Thyroid gland (tissue), 4 donors: ENCODE measurements around the gene RANBP10. TPM values are rescaled to one million over a fixed set of nuclear protein-coding genes. Genes with fewer than 3 reads are reported as not detected.

Experiments used
- DNase-seq, 2 donors: peaks; one replicate each; pipeline ENCODE4 v3.0.0-alpha.2; 2019
- H3K27ac ChIP-seq, 3 donors: fragments of 200-600 bp; sonication (generic); 1 replicate in 2 of 3; 2 replicates in 1 of 3; pipeline ENCODE4 v1.5.1; 2016 to 2019; ENCODE audit warnings: mild to moderate bottlenecking in 1 of 3, moderate library complexity in 1 of 3
- H3K27me3 ChIP-seq: fragments of 200-600 bp; sonication (generic); one replicate; pipeline ENCODE4 v1.5.1; 2019
- H3K36me3 ChIP-seq, 2 donors: fragments of 200-600 bp; sonication (generic); one replicate each; pipeline ENCODE4 v1.5.1; 2016 to 2019
- H3K4me1 ChIP-seq, 2 donors: fragments of 200-600 bp; sonication (generic); one replicate each; pipeline ENCODE4 v1.5.1; 2017 to 2019
- H3K4me3 ChIP-seq, 3 donors: fragments of 200-600 bp; sonication (generic); replicated peaks in 1 of 3; 1 replicate in 2 of 3; 2 replicates in 1 of 3; pipeline ENCODE4 v1.5.1; 2016; ENCODE audit warnings: mild to moderate bottlenecking in 1 of 3
- H3K9me3 ChIP-seq: fragments of 200-600 bp; sonication (generic); one replicate; pipeline ENCODE4 v1.5.1; 2017
- CTCF ChIP-seq, 6 experiments: fragments of 200-600 bp in 3 of 6; fragments of 450-650 bp in 3 of 6; sonication (generic) in 3 of 6; IDR thresholded peaks; one replicate each; pipeline ENCODE4 v1.5.1; 2016 to 2019; ENCODE audit warnings: antibody characterized with exemption in 6 of 6, mild to moderate bottlenecking in 2 of 6, inconsistent platforms in 1 of 6, moderate library complexity in 1 of 6
- POLR2A ChIP-seq, 2 donors: fragments of 450-650 bp; IDR thresholded peaks; one replicate each; pipeline ENCODE4 v1.6.1; 2017; ENCODE audit warnings: antibody characterized with exemption in 2 of 2, mild to moderate bottlenecking in 2 of 2, moderate library complexity in 1 of 2
- WGBS, 2 donors: methylation state at CpG; one replicate each; pipeline ENCODE4 v1.1.5; 2017; 5-methylcytosine and 5-hydroxymethylcytosine counted together
- intact Hi-C: fragments of 100-400 bp; cut with DNase I; formaldehyde crosslinking; loops from one replicate; pipeline ENCODE4 v1.15.1; 2023
- total RNA-seq, 4 donors: library from RNA; depleted of rRNA; stranded (reverse); fragments of >200 nt; gene quantifications; one replicate each; pipeline ENCODE4 v1.2.3, GENCODE V29; 2016

RANBP10 gene
- total RNA-seq, 4 donors from 2014 or later: 9.2 to 13.0 (median 11.0) TPM

- peak; percentile 8 to 13 for DNase-seq
Measured at GRCh38 chr16:67726106-67727034, 80.0 kb downstream of the RANBP10 start.

GRCh38 chr16:67723911-67724305, 82.5 kb downstream of the RANBP10 start:
- no peak for TF ChIP-seq CTCF (IDR thresholded peaks at IDR 0.05)
- TF ChIP-seq POLR2A (IDR thresholded peaks at IDR 0.05): no peak
- Histone ChIP-seq H3K4me3 (no peak overlapping the region), H3K27me3 (no peaks in the 10 kb centered on the region), H3K4me1 (peaks cover 4 to 7% of the 10 kb centered on the region in 2 donors), H3K27ac (no peak overlapping the region), H3K36me3 (peaks cover 20 to 24% of the 10 kb centered on the region in 2 donors), H3K9me3 (no peaks in the 10 kb centered on the region)
- intact Hi-C loops: no loop called here
- 91 to 96% methylated on average over 5 of the region's 5 CpGs for WGBS, 2 donors
- DNase-seq: no peak

More at GRCh38 chr16:67726106-67727034, 80.0 kb downstream of the RANBP10 start:
- no peak overlapping the region for H3K4me3 ChIP-seq
- intact Hi-C loops: no loop called here
- no peaks in the 10 kb centered on the region for H3K27me3 ChIP-seq
- no peak overlapping the region for H3K27ac ChIP-seq
- TF ChIP-seq CTCF (IDR thresholded peaks at IDR 0.05) (no peak), POLR2A (IDR thresholded peaks at IDR 0.05) (no peak)
- H3K36me3 ChIP-seq: peaks cover 37 to 43% of the 10 kb centered on the region in 2 donors
- H3K9me3 ChIP-seq: no peaks in the 10 kb centered on the region
- H3K4me1 ChIP-seq: peaks cover 0 to 7% of the 10 kb centered on the region in 2 donors
- WGBS, 2 donors: 89 to 93% methylated on average over 5 to 7 of the region's 8 CpGs

GRCh38 chr16:67723151-67723910, 83.0 kb downstream of the RANBP10 start:
- peaks cover 9 to 10% of the 10 kb centered on the region in 2 donors for H3K4me1 ChIP-seq
- H3K36me3 ChIP-seq: peaks cover 15 to 20% of the 10 kb centered on the region in 2 donors
- intact Hi-C loops: no loop called here
- TF ChIP-seq POLR2A (IDR thresholded peaks at IDR 0.05): no peak
- no peak for TF ChIP-seq CTCF (IDR thresholded peaks at IDR 0.05)
- no peak for DNase-seq
- no peaks in the 10 kb centered on the region for H3K9me3 ChIP-seq
- WGBS, 2 donors: 91 to 97% methylated on average over 5 of the region's 5 CpGs
- H3K27ac ChIP-seq: no peak overlapping the region
- no peak overlapping the region for H3K4me3 ChIP-seq
- no peaks in the 10 kb centered on the region for H3K27me3 ChIP-seq

- no peak for TF ChIP-seq CTCF (IDR thresholded peaks at IDR 0.05)
- TF ChIP-seq POLR2A (IDR thresholded peaks at IDR 0.05): no peak
- Histone ChIP-seq H3K36me3 (no peaks in the 10 kb centered on the region), H3K9me3 (no peaks in the 10 kb centered on the region), H3K27ac (no peak overlapping the region), H3K4me3 (no peak overlapping the region), H3K4me1 (peaks cover 12 to 16% of the 10 kb centered on the region in 2 donors), H3K27me3 (no peaks in the 10 kb centered on the region)
- WGBS, 2 donors: 25 to 43% methylated on average over 1 of the region's 1 CpG
- intact Hi-C loops: no loop called here
- DNase-seq: no peak
Measured at GRCh38 chr16:67720236-67720635, 86.1 kb downstream of the RANBP10 start.
